ACHN (cell line): ENCODE measurements around the gene FCAR.
"Not testable (repeated sequence)": the region's sequence is repeated elsewhere in the genome, so short reads cannot be mapped to it uniquely, and the experiment has no call there.

Source experiments
- DNase-seq: peaks from one replicate; pipeline ENCODE4 v3.0.0-alpha.2; 2015
- in situ Hi-C: cut with HindIII; loops from 2 replicates; pipeline ENCODE4 v1.10.0; 2017; ENCODE audit warnings: low sequenced_read_pairs, low pct_ligation_motif_present, low pct_unique_long_range_greater_than_20kb

The FCAR gene

DNA sequence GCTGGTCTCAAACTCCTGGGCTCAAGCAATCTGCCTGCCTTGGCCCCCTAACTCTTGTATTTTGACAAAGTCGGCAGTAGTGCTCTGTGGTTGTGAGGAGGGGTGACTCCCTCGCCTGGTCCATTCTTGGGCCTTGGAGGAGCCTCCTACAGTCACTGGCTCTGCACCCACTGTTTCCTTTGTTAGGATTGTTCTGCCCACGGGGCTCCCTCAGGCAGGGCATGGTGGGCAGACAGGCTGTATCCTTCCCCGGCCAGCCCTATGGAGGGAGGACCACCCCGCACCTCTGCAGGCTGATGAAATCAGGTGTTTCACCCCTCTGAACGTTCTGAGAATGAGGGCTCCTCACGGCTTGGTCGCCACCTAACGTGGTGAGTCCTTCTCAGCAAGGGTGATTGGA, 9.2 kb downstream of the FCAR start:
- in situ Hi-C loops, result no loop called here
- DNase-seq, result no peak

DNA sequence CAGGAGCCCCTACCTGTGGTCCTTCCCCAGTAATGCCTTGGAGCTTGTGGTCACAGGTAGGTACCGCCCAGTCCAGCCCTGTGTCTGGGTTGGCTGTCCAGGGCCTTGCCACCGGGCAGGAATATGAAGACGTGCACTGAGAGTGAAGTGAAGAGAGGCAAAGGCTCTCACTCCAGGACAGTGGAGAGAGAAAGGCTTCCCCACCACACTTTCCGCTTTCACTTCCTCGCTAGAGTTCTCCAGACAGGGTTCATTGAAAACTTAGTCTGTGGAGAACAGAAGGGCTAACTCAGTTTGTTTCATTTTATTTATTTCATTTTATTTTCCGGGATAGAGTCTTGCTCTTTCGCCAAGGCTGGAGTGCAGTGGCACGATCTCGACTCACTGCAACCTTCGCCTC, 14.2 kb downstream of the FCAR start:
- in situ Hi-C loops, result no loop called here
- no peak for DNase-seq

DNA sequence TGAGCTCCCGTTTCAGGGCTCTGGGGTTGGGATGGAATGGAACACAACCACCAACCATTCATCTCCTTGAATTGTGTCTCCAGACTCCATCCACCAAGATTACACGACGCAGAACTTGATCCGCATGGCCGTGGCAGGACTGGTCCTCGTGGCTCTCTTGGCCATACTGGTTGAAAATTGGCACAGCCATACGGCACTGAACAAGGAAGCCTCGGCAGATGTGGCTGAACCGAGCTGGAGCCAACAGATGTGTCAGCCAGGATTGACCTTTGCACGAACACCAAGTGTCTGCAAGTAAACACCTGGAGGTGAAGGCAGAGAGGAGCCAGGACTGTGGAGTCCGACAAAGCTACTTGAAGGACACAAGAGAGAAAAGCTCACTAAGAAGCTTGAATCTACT, 15.5 kb downstream of the FCAR start:
- DNase-seq, result no peak
- in situ Hi-C loops, result no loop called here

DNA sequence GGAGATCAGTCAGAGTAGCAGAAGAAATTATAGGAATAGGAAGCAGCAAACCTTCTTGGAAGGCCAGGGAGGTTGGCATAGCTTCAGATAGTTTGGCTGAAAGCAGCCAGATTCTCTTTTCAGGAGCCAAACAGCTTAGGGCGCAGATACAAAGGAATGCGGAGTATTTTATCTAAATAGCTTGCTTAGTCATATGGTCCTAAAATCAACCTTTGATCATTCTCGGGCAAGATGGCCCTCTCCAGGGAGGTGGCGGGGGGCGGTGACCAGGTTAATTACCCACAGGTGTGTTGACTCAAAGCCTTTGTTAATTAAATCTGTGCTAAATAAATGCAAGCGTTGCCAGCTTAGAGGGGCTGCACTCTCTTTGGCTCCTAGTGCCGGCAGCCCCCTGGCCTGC, 19.4 kb downstream of the FCAR start:
- DNase-seq, result no peak

DNA sequence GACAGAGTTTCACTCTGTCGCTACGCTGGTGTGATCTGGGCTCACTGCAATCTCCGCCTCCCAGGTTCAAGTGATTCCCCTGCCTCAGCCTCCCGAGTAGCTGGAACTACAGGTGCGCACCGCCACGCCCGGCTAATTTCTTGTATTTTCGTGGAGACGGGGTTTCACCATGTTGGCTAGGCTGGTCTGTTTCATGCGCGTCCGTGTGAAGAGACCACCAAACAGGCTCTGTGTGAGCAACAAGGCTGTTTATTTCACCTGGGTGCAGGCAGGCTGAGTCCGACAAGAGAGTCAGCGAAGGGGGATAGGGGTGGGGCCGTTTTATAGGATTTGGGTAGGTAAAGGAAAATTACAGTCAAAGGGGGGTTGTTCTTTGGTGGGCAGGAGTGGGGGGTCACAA, 20.1 kb downstream of the FCAR start:
- in situ Hi-C loops, DNase-seq: not testable (repeated sequence)

More for the DNA sequence above, 19.4 kb downstream of the FCAR start:
- in situ Hi-C loops, result no loop called here

DNA sequence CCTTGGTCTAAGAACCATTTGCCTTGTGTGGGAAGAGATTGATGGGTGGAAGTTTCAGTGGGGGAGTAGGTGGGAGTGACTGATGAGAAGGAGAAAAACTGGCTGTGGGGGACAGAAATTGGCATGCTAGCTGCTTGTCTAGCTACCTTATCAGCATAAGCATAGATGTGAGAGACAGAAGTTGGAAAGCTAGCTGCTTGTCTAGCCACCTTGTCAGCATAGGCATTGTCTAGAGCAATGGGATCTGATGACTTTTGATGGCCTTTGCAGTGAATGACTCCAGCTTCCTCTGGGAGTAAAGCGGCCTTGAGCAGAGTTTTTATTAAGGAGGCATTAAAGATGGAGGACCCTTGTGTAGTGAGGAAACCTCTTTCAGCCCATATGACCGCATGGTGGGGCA, 22.0 kb downstream of the FCAR start:
- no peak for DNase-seq
- in situ Hi-C loops, result no loop called here

DNA sequence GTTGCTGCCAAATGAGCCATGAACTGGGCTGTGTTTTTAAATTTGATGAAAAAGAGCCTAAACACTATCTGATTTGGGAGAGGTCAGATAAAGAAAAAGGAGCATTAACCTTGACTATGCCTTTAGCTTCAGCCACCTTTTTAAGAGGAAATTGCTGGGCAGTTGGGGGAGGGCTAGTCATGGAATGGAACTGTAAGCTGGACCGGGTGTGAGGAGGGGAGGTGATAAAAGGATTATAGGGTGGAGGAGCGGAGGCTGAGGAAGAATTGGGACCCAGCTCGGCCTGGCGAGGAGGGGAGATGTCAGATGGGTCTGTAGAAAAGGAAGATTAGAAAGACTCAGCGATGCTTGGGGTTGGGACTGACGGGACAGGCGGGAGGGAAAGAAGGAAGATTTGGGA, 24.6 kb downstream of the FCAR start:
- in situ Hi-C loops, DNase-seq: not testable (repeated sequence)

DNA sequence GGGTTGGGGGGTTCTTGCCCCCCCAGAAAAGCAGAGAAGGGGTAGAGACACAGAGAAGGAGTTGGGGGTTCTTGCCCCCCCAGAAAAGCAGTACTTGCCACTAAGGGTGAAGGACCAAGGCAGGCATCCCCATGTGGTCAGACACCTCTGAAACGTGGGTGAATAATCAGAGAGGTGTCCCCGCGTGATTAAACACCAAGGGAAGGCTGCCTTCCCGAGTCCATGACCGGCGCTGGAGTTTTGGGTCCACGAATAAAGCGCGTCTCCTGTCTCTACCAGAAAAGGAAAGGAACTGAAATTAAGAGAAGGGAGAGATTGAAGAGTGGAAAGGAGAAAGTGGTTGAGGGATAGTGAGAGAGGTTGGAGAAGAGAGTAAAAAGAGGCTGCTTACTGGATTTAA, 25.6 kb downstream of the FCAR start:
- DNase-seq, in situ Hi-C loops: not testable (repeated sequence)

DNA sequence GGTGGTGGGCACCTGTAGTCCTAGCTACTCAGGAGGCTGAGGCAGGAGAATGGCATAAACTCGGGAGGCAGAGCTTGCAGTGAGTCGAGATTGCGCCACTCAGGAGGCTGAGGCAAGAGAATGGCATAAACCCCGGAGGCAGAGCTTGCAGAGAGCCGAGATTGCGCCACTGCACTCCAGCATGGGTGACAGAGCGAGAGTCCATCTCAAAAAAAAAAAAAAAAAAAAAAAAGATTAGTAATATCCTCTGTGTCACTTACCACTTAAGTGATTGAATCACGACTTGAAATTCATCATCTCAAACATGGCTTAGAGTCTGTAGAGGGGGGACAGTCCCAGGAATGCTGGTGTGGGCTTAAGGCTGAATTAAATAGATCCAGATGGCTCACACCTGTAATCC, 27.1 kb downstream of the FCAR start:
- in situ Hi-C loops, DNase-seq: not testable (repeated sequence)

DNA sequence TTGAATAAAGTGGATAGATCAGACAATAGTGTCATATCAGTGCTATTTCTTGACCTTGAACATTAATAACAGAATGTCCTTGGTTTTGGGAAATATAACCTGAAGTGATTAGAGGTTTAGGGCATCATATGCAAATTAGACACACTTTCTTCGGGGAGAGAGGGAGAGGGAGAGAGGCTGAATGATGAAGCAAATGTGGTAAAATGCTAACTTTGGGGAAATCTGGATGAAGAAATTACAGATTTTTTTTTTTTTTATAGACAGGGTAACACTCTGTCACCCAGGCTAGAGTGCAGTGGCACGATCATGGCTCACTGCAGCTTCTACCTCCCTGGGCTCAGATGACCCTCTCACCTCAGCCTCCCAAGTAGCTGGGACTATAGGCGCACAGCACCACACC, 28.0 kb downstream of the FCAR start:
- in situ Hi-C loops, result no loop called here

DNA sequence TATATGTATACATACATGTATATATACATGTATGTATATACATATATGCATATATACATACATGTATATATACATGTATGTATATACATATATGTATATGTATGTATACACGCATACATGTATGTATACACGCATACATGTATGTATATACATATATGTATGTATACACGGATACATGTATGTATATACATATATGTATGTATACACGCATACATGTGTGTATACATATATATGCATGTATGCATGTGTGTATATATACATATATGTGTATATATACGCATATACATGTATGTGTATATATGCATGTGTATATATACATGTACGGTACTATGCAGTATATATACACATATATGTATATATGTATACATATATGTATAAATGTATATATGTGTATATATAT, 29.3 kb downstream of the FCAR start:
- in situ Hi-C loops, result no loop called here
- no peak for DNase-seq

More for the DNA sequence above, 28.0 kb downstream of the FCAR start:
- DNase-seq, result no peak

DNA sequence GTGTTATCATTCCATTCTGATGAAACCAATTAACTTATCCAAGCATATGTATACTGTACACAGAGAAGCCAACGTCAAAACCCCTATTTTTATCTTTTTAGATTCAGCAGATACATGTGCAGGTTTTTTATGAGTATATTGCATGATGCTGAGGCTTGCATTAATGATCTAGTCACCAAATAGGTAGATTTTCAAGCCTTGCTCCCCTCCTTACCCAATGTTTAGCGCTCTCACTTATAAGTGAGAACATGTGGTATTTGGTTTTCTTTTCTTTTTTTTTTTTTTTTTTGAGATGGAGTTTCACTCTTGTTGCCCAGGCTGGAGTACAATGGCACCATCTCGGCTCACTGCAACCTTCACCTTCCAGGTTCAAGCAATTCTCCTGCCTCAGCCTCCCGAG, 30.2 kb downstream of the FCAR start:
- DNase-seq, in situ Hi-C loops: not testable (repeated sequence)

DNA sequence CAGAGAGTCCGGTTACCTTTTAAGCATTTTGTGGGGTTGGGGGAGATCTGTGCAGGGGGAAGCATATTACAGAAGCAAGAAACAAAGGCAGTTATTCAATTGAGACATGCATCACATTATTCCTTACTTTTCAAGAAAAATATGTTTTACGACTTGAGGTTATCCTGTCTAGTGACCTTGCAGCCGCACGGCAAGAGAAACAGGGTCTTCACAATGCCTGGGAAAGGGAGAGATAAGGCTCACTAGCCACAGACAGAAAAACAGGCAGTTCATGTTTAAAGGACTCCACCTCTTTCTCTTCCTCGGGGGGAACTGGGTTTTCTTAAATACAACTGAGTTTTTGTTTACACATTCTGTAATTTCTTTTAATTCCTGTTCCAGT, 31.4 kb downstream of the FCAR start:
- in situ Hi-C loops, result no loop called here
- no peak for DNase-seq

DNA sequence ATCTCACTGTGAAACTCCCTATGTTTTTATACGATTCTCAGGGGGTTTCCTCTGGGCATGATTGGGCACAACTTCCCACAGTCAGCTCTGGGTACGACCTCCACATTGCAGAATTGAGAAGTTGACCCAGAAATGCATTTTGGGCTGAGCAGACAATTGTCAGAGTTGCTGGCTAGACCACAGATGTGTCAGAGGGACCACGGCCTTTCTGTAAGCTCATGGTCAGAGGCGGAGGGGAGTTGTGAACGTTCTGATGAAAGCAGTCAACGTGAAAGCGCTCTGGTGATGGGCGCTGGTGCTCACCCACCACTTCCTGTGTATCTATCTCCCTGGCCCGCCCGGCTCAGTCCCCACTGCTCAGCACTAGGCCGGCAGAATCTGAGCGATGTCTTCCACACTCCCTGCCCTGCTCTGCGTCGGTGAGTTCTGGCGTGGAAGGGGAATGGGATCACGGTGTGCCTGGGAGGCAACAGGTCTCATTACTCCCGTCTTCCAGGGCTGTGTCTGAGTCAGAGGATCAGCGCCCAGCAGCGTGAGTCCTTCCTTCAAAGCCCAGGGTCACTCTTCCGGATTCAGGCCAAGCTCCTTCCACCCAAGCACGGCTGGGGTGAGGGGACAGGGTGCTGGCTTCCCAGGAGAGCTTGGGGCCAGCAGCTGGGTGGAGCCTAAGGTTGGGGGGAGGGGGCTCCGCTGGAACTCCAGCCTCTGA, 31.9 kb downstream of the FCAR start, which contains the start of gene NCR1:
Gene NCR1, plus strand, starts transcription at position 346 of the 709 bp plus-strand sequence. Its CDS starts 40 bp downstream, at position 386.
- in situ Hi-C loops, result no loop called here
- DNase-seq, result no peak

DNA sequence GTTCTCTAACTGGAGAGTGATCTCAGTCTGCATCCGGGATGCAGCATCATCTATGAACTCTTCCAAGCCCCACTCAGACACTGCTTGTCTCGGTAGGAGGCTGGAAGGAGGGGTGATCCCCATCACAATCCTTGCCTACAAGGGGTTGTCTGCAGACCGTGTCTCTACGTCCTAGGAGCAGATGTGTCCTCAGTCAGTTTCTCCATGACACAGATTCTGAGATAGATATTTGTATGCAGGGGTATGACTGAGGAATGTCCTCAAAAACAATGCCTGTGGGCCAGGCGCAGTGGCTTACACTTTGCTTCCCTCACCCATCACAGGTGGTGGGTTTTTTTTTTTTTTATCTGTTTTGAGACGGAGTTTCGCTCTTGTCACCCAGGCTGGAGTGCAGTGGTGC, 32.8 kb downstream of the FCAR start:
- DNase-seq, result no peak
- in situ Hi-C loops, result no loop called here

DNA sequence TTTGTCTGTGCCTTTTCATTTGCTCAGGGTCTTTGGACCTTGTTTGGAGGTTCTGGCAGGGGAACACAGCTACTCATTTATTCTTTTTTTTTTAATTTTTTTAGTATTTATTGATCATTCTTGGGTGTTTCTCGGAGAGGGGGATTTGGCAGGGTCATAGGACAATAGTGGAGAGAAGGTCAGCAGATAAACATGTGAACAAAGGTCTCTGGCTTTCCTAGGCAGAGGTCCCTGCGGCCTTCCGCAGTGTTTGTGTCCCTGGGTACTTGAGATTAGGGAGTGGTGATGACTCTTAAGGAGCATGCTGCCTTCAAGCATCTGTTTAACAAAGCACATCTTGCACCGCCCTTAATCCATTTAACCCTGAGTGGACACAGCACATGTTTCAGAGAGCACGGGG, 33.9 kb downstream of the FCAR start:
- DNase-seq, in situ Hi-C loops: not testable (repeated sequence)

DNA sequence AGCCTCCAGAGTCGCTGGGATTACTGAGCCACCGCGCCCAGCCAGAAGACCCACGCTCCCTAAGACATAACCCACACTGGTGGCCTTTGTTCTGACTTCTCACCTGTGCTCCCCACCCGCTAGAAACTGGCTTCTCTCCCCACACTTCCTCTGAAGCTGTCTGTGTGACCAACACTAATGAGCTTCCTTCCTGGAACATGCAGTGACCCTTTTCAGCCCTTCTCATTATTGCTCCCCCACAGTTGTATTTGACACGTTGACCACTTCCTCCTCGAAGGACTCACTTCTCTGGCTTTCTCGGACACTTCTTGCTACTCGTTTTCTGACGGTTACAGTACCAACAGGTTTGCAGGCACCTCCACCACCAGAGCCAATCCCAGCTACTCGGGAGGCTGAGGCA, 42.8 kb downstream of the FCAR start:
- in situ Hi-C loops, result no loop called here
- DNase-seq, result no peak

DNA sequence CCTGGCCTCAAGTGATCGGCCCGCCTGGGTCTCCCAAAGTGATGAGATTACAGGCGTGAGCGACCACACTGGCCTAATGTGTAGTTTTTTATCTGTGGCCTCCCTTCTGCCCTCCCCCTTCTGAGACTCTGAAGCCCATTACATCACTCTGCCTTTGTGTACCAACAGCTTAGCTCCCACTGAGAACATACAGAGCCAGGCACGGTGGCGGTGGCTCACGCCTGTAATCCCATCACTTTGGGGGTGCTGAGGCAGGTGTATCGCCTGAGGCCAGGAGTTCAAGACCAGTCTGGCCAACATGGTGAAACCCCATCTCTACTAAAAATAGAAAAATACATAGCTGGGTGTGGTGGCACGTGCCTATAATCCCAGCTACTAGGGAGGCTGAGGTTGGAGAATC, 44.5 kb downstream of the FCAR start:
- in situ Hi-C loops, result no loop called here
- DNase-seq, result no peak

DNA sequence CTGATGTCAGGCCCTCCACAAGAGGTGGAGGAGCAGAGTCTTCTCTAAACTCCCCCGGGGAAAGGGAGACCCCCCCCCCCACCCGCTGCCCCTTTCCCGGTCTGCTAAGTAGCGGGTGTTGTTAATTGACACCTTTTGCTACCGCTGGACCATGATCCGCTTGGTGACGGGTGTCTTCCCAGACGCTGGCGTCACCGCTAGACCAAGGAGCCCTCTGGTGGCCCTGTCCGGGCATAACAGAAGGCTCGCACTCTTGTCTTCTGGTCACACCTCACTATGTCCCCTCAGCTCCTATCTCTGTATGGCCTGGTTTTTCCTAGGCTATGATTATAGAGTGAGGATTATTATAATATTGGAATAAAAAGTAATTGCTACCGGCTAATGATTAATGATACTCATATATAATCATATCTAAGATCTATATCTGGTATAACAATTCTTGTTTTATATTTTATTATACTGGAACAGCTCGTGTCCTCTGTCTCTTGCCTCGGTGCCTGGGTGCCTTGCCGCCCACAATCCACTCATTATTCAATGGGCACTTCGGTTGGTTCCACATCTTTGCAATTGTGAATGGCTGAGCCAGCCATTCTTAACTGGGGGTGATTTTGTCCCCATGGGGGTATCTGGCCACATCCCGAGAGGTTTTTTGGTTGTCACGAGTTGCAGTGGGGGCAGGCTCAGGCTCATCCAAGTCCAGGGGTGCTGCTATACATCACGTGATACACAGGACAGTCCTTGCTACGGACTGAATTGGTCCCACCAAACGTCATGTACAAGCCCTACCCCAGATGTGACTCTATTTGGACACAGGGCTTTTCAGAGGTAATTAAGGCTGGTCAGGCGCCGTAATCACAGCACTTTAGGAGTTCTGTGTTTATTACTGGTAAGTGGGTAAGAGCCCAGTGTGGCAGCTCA, 45.9 kb downstream of the FCAR start:
- DNase-seq, in situ Hi-C loops: not testable (repeated sequence)

DNA sequence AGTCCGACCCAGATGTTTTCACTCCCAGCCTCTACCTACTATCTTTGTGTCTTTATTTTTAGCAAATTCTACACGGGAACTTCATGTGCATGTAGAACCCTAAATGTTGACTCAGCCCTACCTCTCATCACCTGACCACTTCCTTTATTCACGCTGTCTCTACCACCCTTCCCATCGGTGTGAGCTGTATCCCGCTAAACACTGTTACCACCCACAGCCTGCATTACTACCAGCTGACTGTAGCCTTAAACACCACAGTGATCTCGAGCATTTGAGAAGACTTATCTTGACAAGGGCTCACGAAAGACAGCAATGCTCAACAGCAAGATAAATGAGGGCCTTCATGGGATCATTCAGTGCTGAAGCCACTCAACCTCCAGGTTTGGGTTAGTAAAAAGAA, 47.0 kb downstream of the FCAR start:
- in situ Hi-C loops, result no loop called here
- DNase-seq, result no peak
